ENCODE data around the gene IGF1R.

GRCh38 chr15:98789020-98789419 is 140.7 kb downstream of the IGF1R start:
- TF ChIP-seq CTCF (IDR thresholded peaks at IDR 0.05; ENCODE audit: insufficient read depth, low read length, poor library complexity, severe bottlenecking) (no peak), EZH2phosphoT487 (conservative IDR thresholded peaks at IDR 0.05; ENCODE audit: low read length) (no peak)
